GM18520 (cell line): Measurements from ENCODE around the gene FASTK.

Experiments
- ATAC-seq: cut with Tn5 transposase; IDR thresholded peaks from one replicate; pipeline ENCODE4 v1.9.1; 2021; ENCODE audit not compliant: unreplicated experiment

FASTK gene

DNA sequence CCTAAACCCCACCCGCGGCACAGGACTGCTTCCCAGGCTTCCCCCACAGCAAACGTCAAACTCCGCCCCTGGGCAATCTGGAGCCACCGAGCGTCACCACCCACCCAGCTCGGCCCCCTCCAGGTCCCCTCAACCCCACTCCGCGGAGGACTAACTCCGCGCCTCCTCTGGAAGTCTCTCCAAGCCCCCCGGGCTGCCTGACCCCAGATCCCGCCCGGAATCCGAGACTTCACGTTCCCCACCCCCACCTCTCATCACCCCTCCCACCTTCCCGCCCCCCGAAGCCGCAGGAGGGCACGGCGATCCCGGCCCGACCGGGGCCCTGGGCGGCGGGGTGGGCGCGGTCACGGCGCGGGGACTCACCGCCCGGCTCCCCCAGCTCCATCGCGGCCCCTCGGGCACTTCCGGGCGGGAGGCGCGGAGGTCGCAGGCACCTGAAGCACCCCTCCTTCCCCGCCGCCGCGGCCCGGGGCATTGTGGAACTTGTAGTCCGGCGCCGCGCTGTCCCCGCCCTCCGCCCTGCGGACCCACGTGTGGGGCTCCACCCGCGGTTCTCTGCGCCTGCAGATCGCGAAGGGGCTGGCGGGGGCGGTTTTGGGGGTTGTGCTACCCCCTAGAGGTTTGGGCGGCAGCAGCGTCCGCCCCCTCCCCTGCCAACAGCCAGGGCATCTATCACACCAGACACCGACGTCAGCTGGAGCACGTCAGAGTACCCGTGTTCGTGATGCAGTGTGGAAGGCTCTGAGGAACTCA is 2.6 kb upstream of the FASTK start, which contains the start of gene TMUB1:
Gene TMUB1 (minus strand): TSS at position 423 of the 753 bp plus-strand sequence. CDS start 930 bp downstream, outside the sequence.
- ATAC-seq: peak; percentile 30

- ATAC-seq: no peak
Observed at GRCh38 chr7:151082141-151083070, 1.8 kb upstream of the FASTK start.

- ATAC-seq: no peak
Observed at GRCh38 chr7:151081170-151082101, 827 bp upstream of the FASTK start.

DNA sequence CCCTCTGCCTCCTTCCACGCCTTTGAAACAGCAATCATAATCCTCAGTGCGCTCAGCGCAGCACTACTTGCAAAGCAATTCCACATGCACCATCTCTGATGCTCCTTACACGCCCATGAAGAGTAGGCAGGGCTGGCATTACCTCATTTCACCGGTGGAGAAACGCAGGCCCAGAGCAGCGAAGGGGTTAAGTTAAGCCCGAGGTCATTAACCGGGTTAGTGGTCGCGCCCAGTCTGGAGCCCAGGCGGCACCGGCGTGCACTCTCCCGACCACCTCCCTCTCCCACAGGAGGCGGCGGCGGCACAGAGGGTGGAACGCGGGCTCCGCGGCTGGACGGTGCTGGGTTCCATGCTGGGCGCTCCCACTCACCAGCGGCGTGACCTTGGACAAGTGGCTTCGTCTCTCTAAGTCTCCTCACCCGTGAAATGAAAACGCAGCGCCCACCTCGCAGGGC is 515 bp downstream of the FASTK start:
- no peak for ATAC-seq

DNA sequence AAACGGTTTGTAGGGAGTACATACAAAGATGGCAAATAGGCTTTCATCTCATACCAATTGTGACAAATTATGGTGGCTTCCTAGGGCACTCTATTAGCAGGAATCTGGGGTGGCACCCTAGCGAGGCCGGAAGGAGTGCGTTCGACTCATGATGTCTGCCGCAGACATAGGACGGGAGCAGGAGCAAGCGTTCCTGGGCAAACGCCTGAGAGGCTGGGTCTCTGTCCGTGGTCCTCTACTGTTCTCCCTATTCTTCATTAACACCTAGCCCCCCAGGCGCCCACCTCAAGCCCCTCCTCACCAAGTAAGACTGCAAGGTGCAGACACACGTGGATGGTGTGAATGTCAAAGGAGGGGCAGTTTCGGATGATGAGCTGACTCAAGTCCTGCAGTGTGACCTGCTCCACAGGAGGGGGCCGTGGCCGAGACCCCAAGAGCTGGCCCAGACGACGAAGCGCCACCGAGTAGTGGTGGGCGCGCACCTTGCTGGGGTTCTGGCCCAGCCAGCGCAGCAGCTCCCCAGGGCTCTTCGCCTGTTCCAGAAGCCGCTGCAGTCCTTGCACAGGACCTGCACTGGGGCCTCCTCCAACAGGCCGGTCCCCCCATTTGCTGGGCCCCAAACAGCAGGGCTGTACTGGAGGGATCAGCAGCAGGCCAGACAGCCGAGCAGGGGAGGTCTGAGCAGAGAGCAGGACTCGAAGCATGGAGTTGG is 1.3 kb downstream of the FASTK start:
- no peak for ATAC-seq

DNA sequence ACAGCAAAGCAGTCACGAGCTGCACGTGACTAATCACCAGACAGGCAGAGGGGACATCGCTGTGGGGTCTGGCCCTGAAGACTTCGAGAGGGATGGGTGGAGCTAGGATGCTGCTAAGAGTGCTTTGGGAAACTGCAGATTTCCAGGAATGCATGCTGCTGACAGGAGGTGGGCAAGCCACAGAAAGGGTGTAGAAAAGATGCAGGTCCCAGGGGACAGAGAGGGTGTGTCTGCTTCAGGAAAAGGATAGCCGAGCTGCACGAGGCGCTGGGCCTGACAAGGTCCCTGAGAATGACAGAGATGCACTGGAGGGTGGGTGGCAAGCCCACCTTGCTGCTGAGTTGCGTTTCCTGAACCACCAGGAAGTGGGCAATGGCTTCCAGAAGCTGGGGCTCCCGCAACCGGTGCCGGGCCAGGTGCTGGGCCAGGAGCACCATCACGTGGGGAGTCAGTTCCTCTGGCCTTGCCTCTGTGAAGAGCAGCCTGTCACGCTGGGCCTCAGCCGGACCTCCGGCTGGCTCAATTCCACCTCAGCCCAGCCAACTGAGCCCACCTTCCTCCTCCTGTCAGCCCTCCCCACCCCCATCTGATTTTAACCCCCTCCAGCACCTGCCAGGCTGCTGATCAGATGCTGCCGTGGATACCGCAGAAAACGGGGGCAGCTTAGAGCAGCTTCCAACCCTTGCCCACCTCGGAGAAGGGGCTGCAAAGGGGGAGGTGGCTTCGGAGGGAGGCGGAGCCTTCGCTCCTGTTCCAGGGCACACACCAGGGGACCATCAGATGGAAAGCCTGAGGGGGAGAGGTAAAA is 2.2 kb downstream of the FASTK start:
- ATAC-seq: no peak

GRCh38 chr7:151077705-151078232 is 2.8 kb downstream of the FASTK start:
- ATAC-seq: no peak

GRCh38 chr7:151076863-151077704 is 3.5 kb downstream of the FASTK start:
- no peak for ATAC-seq

- no peak for ATAC-seq
Observed at GRCh38 chr7:151075978-151076426, 4.6 kb downstream of the FASTK start.

DNA sequence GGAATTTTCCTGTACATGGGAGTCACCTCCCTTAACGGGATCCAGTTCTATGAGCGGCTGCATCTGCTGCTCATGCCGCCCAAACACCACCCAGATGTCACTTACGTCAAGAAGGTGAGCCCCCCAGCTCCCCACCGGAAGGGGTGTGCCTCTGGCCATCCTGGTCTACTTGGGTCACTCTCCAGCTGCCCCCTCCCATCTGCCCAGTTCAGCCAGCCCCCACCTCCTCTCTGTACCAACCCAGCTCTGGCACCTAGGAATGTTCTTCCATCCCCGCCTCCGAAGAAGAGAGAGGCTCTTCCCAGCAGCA is 5.0 kb downstream of the FASTK start:
- no peak for ATAC-seq

GRCh38 chr7:151074817-151075661 is 5.6 kb downstream of the FASTK start:
- no peak for ATAC-seq

- ATAC-seq: no peak
Observed at GRCh38 chr7:151073990-151074389, 6.6 kb downstream of the FASTK start.

DNA sequence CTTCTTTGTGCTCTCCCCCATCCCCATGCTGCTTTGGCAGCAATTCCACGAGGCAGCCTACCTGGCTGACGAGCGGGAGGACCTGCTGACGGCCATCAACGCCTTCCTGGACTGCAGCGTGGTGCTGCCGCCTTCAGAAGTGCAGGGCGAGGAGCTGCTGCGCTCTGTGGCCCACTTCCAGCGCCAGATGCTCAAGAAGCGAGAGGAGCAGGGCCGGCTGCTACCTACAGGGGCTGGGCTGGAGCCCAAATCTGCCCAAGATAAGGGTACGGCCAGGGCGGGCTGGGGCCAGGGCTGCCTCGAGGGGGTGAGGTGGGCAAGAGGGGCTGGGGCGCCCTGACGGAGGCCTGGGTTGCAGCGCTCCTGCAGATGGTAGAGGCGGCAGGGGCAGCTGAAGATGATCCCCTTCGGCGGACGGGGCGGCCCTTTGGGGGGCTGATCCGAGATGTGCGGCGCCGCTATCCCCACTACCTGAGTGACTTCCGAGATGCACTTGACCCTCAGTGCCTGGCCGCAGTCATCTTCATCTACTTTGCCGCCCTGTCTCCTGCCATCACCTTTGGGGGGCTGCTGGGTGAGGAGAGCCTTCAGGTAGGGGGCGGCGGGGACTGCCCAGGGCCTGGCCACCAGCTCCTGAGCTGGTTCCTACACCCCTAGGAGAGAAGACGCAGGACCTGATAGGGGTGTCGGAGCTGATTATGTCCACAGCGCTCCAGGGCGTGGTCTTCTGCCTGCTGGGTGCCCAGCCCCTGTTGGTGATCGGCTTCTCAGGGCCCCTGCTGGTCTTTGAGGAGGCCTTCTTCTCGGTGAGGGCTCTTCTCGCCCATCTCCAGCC is 9.4 kb downstream of the FASTK start:
- no peak for ATAC-seq

- ATAC-seq: no peak
Observed at GRCh38 chr7:151070574-151070960, 10.0 kb downstream of the FASTK start.

- ATAC-seq: no peak
Observed at GRCh38 chr7:151069841-151070573, 10.6 kb downstream of the FASTK start.
